Testis (tissue), 3 donors: ENCODE results near the gene LSP1. TPM values are rescaled to one million over a fixed set of nuclear protein-coding genes. Genes with fewer than 3 reads are reported as not detected.
A peak's percentile ranks its signal among the peaks of the same experiment; 100 is the strongest.

Experiments used
- DNase-seq: peaks from one replicate; pipeline ENCODE4 v3.0.0-alpha.2; 2019
- H3K27ac ChIP-seq, 2 donors: fragments of 200-600 bp; sonication (generic); one replicate each; pipeline ENCODE4 v1.5.1; 2019
- H3K27me3 ChIP-seq: fragments of 200-600 bp; sonication (generic); one replicate; pipeline ENCODE4 v1.5.1; 2019
- H3K36me3 ChIP-seq: fragments of 200-600 bp; sonication (generic); one replicate; pipeline ENCODE4 v1.5.1; 2017; ENCODE audit warnings: low read depth; ENCODE audit errors: missing control alignments
- H3K4me1 ChIP-seq: fragments of 200-600 bp; sonication (generic); one replicate; pipeline ENCODE4 v1.5.1; 2019
- H3K4me3 ChIP-seq, 2 donors: fragments of 200-600 bp; sonication (generic); one replicate each; pipeline ENCODE4 v1.5.1; 2017 to 2019
- H3K9me3 ChIP-seq: fragments of 200-600 bp; sonication (generic); one replicate; pipeline ENCODE4 v1.5.1; 2017
- POLR2A ChIP-seq: fragments of 450-650 bp; IDR thresholded peaks from one replicate; pipeline ENCODE4 v1.6.1; 2017; ENCODE audit warnings: antibody characterized with exemption, mild to moderate bottlenecking, moderate library complexity
- WGBS, 2 donors: methylation state at CpG; one replicate each; pipeline ENCODE4 v1.1.5; 2018; 5-methylcytosine and 5-hydroxymethylcytosine counted together
- intact Hi-C: fragments of 100-400 bp; cut with DNase I; formaldehyde crosslinking; loops from one replicate; pipeline ENCODE4 v1.15.1; 2023; ENCODE audit warnings: low total_unique reads
- polyA plus RNA-seq: library from polyadenylated mRNA; stranded (reverse); fragments of 350-450 nt; fragmentation: Illumina TruSeq; extraction: RNeasy Lipid Tissue Mini Kit (QIAGEN cat#74804); gene quantifications from one replicate; pipeline ENCODE4 v1.2.3, GENCODE V29; 2014; ENCODE audit warnings: low read depth, low replicate concordance; ENCODE audit not compliant: insufficient read depth
- total RNA-seq, 2 donors: library from RNA; depleted of rRNA; stranded (reverse); fragments of >200 nt; gene quantifications; one replicate each; pipeline ENCODE4 v1.2.3, GENCODE V29; 2016
- TF ChIP-seq, protein P1 (sequence below), 3 experiments: fragments of 450-650 bp in 2 of 3; fragments of 200-600 bp in 1 of 3; sonication (generic) in 1 of 3; IDR thresholded peaks; one replicate each; pipeline ENCODE4 v1.5.1; 2016 to 2019; ENCODE audit warnings: antibody characterized with exemption in 3 of 3, mild to moderate bottlenecking in 2 of 3, moderate library complexity in 1 of 3

The LSP1 gene
- total and polyA plus RNA-seq, 3 donors from 2014 or later, result 13.0 to 50.1 (median 19.9) TPM

DNA sequence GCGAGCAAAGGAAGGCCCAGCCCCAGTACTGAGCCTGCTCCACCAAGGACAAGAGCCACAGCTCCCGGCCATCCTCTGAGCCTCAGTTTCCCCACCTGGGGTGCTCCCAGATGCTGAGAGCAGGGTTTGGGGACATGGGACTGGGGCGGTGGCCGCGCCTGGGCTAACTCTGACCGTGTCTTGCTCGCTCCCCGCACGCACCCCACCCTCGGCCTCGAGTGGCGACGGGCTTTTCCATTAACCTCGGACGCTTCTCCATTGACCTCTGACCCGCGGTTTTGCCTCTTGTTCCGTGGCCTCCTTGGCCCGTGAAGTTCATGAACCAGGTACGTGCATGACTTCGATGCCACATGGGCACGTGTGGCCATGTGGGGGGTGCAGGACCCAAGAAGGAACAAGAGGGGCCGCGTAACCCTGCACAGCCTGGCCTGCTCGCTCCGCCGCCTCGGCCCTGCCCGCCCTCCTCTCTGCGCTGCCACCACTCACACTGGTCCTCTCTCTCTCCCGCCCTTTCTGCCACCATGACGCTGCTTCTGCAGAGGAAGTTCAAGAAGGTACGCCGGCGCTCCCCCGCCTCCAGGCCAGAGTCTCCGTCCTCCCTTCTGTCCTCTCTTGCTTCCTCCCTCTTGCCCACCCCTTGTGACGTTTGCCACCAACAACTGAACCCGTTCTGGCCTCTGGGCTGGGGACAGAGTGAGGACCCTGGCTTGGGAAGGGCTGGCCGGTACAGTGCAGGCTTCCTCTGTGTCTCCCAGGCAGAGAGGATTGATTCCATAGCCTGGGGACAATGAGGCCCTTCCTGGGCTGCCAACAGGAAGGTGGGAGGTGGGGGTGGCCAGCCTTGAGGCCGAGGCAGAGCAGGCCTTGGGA, 73.5 kb downstream of the LSP1 start:
- no peak for DNase-seq
- peak overlapping the region in 1 of 2 donors; percentile 71 for H3K27ac ChIP-seq
- TF ChIP-seq POLR2A, result no peak
- TF ChIP-seq, protein P1, sequence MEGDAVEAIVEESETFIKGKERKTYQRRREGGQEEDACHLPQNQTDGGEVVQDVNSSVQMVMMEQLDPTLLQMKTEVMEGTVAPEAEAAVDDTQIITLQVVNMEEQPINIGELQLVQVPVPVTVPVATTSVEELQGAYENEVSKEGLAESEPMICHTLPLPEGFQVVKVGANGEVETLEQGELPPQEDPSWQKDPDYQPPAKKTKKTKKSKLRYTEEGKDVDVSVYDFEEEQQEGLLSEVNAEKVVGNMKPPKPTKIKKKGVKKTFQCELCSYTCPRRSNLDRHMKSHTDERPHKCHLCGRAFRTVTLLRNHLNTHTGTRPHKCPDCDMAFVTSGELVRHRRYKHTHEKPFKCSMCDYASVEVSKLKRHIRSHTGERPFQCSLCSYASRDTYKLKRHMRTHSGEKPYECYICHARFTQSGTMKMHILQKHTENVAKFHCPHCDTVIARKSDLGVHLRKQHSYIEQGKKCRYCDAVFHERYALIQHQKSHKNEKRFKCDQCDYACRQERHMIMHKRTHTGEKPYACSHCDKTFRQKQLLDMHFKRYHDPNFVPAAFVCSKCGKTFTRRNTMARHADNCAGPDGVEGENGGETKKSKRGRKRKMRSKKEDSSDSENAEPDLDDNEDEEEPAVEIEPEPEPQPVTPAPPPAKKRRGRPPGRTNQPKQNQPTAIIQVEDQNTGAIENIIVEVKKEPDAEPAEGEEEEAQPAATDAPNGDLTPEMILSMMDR (IDR thresholded peaks at IDR 0.05), result no peak
- intact Hi-C loops, result no loop called here
- no peaks in the 10 kb centered on the region for H3K9me3 ChIP-seq
- no peaks in the 10 kb centered on the region for H3K36me3 ChIP-seq
- WGBS, 2 donors, result 86 to 87% methylated on average over 40 to 41 of the region's 41 CpGs
- H3K27me3 ChIP-seq, result no peaks in the 10 kb centered on the region
- H3K4me1 ChIP-seq, result peaks cover 43% of the 10 kb centered on the region
- H3K4me3 ChIP-seq, result no peak overlapping the region

GRCh38 chr11:1927026-1927847, 74.4 kb downstream of the LSP1 start:
- peaks cover 44% of the 10 kb centered on the region for H3K4me1 ChIP-seq
- H3K27ac ChIP-seq, result peak overlapping the region in 1 of 2 donors; percentile 71
- H3K9me3 ChIP-seq, result no peaks in the 10 kb centered on the region
- intact Hi-C loops, result no loop called here
- no peaks in the 10 kb centered on the region for H3K36me3 ChIP-seq
- H3K27me3 ChIP-seq, result no peaks in the 10 kb centered on the region
- no peak overlapping the region for H3K4me3 ChIP-seq
- 60 to 78% methylated on average over 15 to 25 of the region's 28 CpGs for WGBS, 2 donors
- TF ChIP-seq, protein P1 (IDR thresholded peaks at IDR 0.05), result no peak
- TF ChIP-seq POLR2A, result no peak
- DNase-seq, result peak; percentile 63

- H3K4me1 ChIP-seq, result peaks cover 38% of the 10 kb centered on the region
- H3K9me3 ChIP-seq, result no peaks in the 10 kb centered on the region
- TF ChIP-seq POLR2A, result no peak
- TF ChIP-seq, protein P1 (IDR thresholded peaks at IDR 0.05), result no peak
- intact Hi-C loops, result no loop called here
- DNase-seq, result no peak
- H3K27me3 ChIP-seq, result no peaks in the 10 kb centered on the region
- WGBS, 2 donors, result 63 to 73% methylated on average over 11 to 20 of the region's 20 CpGs
- no peaks in the 10 kb centered on the region for H3K36me3 ChIP-seq
- H3K4me3 ChIP-seq, result no peak overlapping the region
- H3K27ac ChIP-seq, result peak overlapping the region in 1 of 2 donors; percentile 71
Measured at GRCh38 chr11:1927848-1928469, 75.1 kb downstream of the LSP1 start.

DNA sequence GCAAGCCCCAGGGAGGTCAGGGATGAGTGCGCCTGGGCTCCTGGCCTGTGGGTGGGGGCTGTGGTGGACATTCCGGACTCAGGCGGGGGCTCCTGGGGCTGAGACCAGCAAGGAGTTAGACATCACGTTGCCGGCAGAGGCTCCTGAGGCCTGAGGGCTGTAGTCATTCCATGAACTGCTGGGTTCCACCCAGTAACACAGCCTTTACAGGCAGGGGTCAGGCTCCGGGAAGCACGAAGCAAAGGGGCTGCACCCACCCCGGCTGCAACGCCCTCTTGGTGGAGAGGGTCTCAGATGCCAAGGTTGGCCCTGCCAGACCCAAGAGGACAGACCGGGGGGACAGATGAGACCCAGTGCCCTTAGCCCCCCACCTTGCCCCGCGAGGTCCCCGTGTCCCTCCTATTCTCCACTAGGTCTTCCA, 75.6 kb downstream of the LSP1 start:
- Histone ChIP-seq H3K4me3 (no peak overlapping the region), H3K9me3 (no peaks in the 10 kb centered on the region), H3K36me3 (no peaks in the 10 kb centered on the region), H3K4me1 (peaks cover 38% of the 10 kb centered on the region), H3K27ac (peak overlapping the region in 1 of 2 donors; percentile 71), H3K27me3 (no peaks in the 10 kb centered on the region)
- peak; percentile 53 for DNase-seq
- intact Hi-C loops, result no loop called here
- TF ChIP-seq POLR2A, result no peak
- TF ChIP-seq, protein P1 (IDR thresholded peaks at IDR 0.05), result no peak
- WGBS, 2 donors, result 60 to 78% methylated on average over 4 to 13 of the region's 13 CpGs
